PC-9 (cell line): Measurements from ENCODE around the gene GPR68. TPM values are rescaled to one million over a fixed set of nuclear protein-coding genes. Genes with fewer than 3 reads are reported as not detected.

Experiments
- BruUV-seq: library from RNA; stranded (reverse); fragments of 400-500 nt; replicated peaks from 2 replicates; lab custom pipeline; 2021; lab: Mats Ljungman, UMichigan
- CTCF ChIA-PET: fragments of 300-600 bp; sonication (Branson Sonifier 250); formaldehyde crosslinking; loops from one replicate; lab custom pipeline; 2022; ENCODE audit warnings: antibody characterized with exemption; lab: Charles Lee
- POLR2A ChIA-PET: fragments of 300-600 bp; sonication (Branson Sonifier 250); formaldehyde crosslinking; loops from one replicate; lab custom pipeline; 2022; ENCODE audit warnings: antibody characterized with exemption; ENCODE audit not compliant: unreplicated experiment; lab: Charles Lee
- DNase-seq, 2 experiments: peaks; one replicate each; pipeline versions ENCODE4 v3.0.0 to v3.0.0-alpha.2; 2015 to 2022; ENCODE audit warnings: mixed read lengths in 1 of 2
- H2AFZ ChIP-seq: fragments of 200-600 bp; sonication (generic); 2 replicates; pipeline ENCODE4 v1.8.1; 2017; ENCODE audit warnings: antibody characterized with exemption
- H3F3A ChIP-seq: fragments of 200-600 bp; sonication (generic); 2 replicates; pipeline ENCODE4 v1.8.1; 2017; ENCODE audit warnings: antibody characterized with exemption, mild to moderate bottlenecking, low read depth; ENCODE audit not compliant: insufficient read depth
- H3K27ac ChIP-seq: fragments of 200-600 bp; sonication (generic); 2 replicates; pipeline ENCODE4 v1.6.1; 2016; ENCODE audit warnings: mixed run types
- H3K27me3 ChIP-seq: fragments of 200-600 bp; sonication (generic); 2 replicates; pipeline ENCODE4 v1.6.1; 2016; ENCODE audit warnings: low read depth, mixed run types; ENCODE audit not compliant: insufficient read depth
- H3K36me3 ChIP-seq: fragments of 200-600 bp; sonication (generic); 2 replicates; pipeline ENCODE4 v1.6.1; 2016; ENCODE audit warnings: low read depth, mixed run types
- H3K4me1 ChIP-seq: fragments of 200-600 bp; sonication (generic); replicated peaks from 2 replicates; pipeline ENCODE4 v1.6.1; 2016; ENCODE audit warnings: mixed run types; ENCODE audit not compliant: insufficient read depth
- H3K4me2 ChIP-seq: fragments of 200-600 bp; sonication (generic); 2 replicates; pipeline ENCODE4 v1.6.1; 2017; ENCODE audit warnings: mixed run types
- H3K4me3 ChIP-seq: fragments of 200-600 bp; sonication (generic); 2 replicates; pipeline ENCODE4 v1.6.1; 2016; ENCODE audit warnings: mixed run types
- H3K79me2 ChIP-seq: fragments of 200-600 bp; sonication (generic); 2 replicates; pipeline ENCODE4 v1.6.1; 2017; ENCODE audit warnings: low read depth, mixed run types
- H3K9me2 ChIP-seq: fragments of 200-600 bp; sonication (generic); 2 replicates; pipeline ENCODE4 v1.8.1; 2017; ENCODE audit warnings: mild to moderate bottlenecking; ENCODE audit not compliant: insufficient read depth
- H3K9me3 ChIP-seq: fragments of 200-600 bp; sonication (generic); 2 replicates; pipeline ENCODE4 v1.8.1; 2016; ENCODE audit warnings: low read depth; ENCODE audit not compliant: insufficient read depth
- H4K20me1 ChIP-seq: fragments of 200-600 bp; sonication (generic); 2 replicates; pipeline ENCODE4 v1.8.1; 2017; ENCODE audit not compliant: insufficient read depth
- CTCF ChIP-seq: fragments of 200-600 bp; sonication (generic); conservative IDR thresholded peaks from 2 replicates; pipeline ENCODE4 v1.6.1; 2017; ENCODE audit warnings: mixed run types, antibody characterized with exemption, mild to moderate bottlenecking, moderate library complexity
- EZH2 ChIP-seq: fragments of 200-600 bp; sonication (generic); IDR thresholded peaks from 2 replicates; pipeline ENCODE4 v1.8.0; 2017; ENCODE audit warnings: antibody characterized with exemption, low read depth
- intact Hi-C: fragments of 100-400 bp; cut with micrococcal nuclease; formaldehyde crosslinking; loops from one replicate; pipeline ENCODE4 v1.10.0; 2022; ENCODE audit not compliant: unreplicated experiment
- total RNA-seq: library from RNA; stranded (reverse); gene quantifications from 2 replicates; pipeline ENCODE4 v1.2.3, GENCODE V29; 2021

Gene GPR68
- total RNA-seq, 1 experiment from 2014 or later, result not detected

DNA sequence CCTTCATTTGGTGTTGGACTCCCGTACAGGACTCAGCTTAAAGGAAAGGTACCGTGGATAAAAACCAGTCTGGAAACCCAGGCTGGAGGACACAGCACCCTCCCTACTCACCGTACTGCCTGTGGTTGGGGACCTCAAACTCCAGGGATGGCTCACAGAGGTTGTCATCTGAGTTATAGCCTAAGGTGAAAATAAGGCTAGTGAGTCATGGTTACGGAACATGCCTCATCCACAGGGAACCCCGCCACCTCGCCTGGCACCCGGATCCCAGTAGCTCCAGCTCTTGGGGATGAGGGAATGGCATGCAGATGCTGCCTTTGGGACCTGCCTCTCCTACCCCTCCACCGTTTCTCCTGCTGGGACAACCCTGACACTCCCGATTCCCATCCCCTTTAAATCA is 36.8 kb upstream of the GPR68 start:
- ChIA-PET POLR2A (no interaction called here), CTCF (no interaction called here)
- no peaks in the 10 kb centered on the region for H4K20me1 ChIP-seq
- H2AFZ ChIP-seq, result no peak overlapping the region
- TF ChIP-seq CTCF (no peak), EZH2 (no peak)
- BruUV-seq, result no TSS peak
- peak in 1 of 2 experiments; percentile 35 for DNase-seq
- no peak overlapping the region for H3K4me3 ChIP-seq
- H3F3A ChIP-seq, result no peaks in the 10 kb centered on the region
- no peak overlapping the region for H3K27ac ChIP-seq
- intact Hi-C loops, result loop anchor here (10.0 kb wide), 1 partner anchor 377 kb away; no protein-coding TSS in a partner anchor
- no peaks in the 10 kb centered on the region for H3K36me3 ChIP-seq
- no peaks in the 10 kb centered on the region for H3K9me2 ChIP-seq
- no peaks in the 10 kb centered on the region for H3K9me3 ChIP-seq
- H3K4me1 ChIP-seq, result no peaks in the 10 kb centered on the region
- no peaks in the 10 kb centered on the region for H3K27me3 ChIP-seq
- no peak overlapping the region for H3K4me2 ChIP-seq
- no peaks in the 10 kb centered on the region for H3K79me2 ChIP-seq

- H3K27me3 ChIP-seq, result no peaks in the 10 kb centered on the region
- H3K4me1 ChIP-seq, result no peaks in the 10 kb centered on the region
- no peak for TF ChIP-seq EZH2
- TF ChIP-seq CTCF, result no peak
- intact Hi-C loops, result loop anchor here (10.0 kb wide), 1 partner anchor 375 kb away; no protein-coding TSS in a partner anchor
- H4K20me1 ChIP-seq, result no peaks in the 10 kb centered on the region
- POLR2A ChIA-PET, result no interaction called here
- no peaks in the 10 kb centered on the region for H3K9me3 ChIP-seq
- H3K4me3 ChIP-seq, result no peak overlapping the region
- H3K4me2 ChIP-seq, result no peak overlapping the region
- H3F3A ChIP-seq, result no peaks in the 10 kb centered on the region
- no peak overlapping the region for H2AFZ ChIP-seq
- no peaks in the 10 kb centered on the region for H3K79me2 ChIP-seq
- no peaks in the 10 kb centered on the region for H3K36me3 ChIP-seq
- no peak overlapping the region for H3K27ac ChIP-seq
- no peak for DNase-seq
- CTCF ChIA-PET, result no interaction called here
- no peaks in the 10 kb centered on the region for H3K9me2 ChIP-seq
- no TSS peak for BruUV-seq
These were observed 35.6 kb upstream of the GPR68 start for GRCh38 chr14:91280129-91280528.

GRCh38 chr14:91279354-91279753 is 34.9 kb upstream of the GPR68 start:
- no peak overlapping the region for H3K4me3 ChIP-seq
- no peaks in the 10 kb centered on the region for H3K9me3 ChIP-seq
- H3F3A ChIP-seq, result no peaks in the 10 kb centered on the region
- intact Hi-C loops, result no loop called here
- H3K9me2 ChIP-seq, result no peaks in the 10 kb centered on the region
- TF ChIP-seq CTCF, result no peak
- no peak for TF ChIP-seq EZH2
- H3K27me3 ChIP-seq, result no peaks in the 10 kb centered on the region
- no peaks in the 10 kb centered on the region for H3K79me2 ChIP-seq
- ChIA-PET POLR2A (no interaction called here), CTCF (no interaction called here)
- H3K27ac ChIP-seq, result no peak overlapping the region
- no peak overlapping the region for H2AFZ ChIP-seq
- no TSS peak for BruUV-seq
- no peaks in the 10 kb centered on the region for H3K36me3 ChIP-seq
- no peaks in the 10 kb centered on the region for H4K20me1 ChIP-seq
- H3K4me2 ChIP-seq, result no peak overlapping the region
- H3K4me1 ChIP-seq, result no peaks in the 10 kb centered on the region
- DNase-seq, result no peak
